AG04450 (cell line): ENCODE data around the gene TBCCD1. TPM values are rescaled to one million over a fixed set of nuclear protein-coding genes. Genes with fewer than 3 reads are reported as not detected.
A peak's percentile ranks its signal among the peaks of the same experiment; 100 is the strongest.

Source experiments
- CTCF ChIA-PET: fragments of 300-600, 350-600 bp; formaldehyde crosslinking; extraction: SDS; loops from one replicate; lab custom pipeline; 2022; ENCODE audit warnings: antibody characterized with exemption, inconsistent platforms; lab: Charles Lee
- POLR2A ChIA-PET: fragments of 350-600 bp; formaldehyde crosslinking; extraction: SDS; loops from one replicate; lab custom pipeline; 2021; ENCODE audit warnings: antibody characterized with exemption, inconsistent platforms; lab: Yijun Ruan, JAX
- DNase-seq: peaks from one replicate; pipeline ENCODE4 v3.0.0-alpha.2; 2011; ENCODE audit warnings: low read depth, low spot score
- H3K27ac ChIP-seq: one replicate; pipeline ENCODE4 v1.5.1; 2012; ENCODE audit warnings: low read depth, low read length, control low read depth
- H3K27me3 ChIP-seq: one replicate; pipeline ENCODE4 v1.6.0; 2012; ENCODE audit warnings: low read length; ENCODE audit not compliant: control insufficient read depth, insufficient read depth
- H3K4me3 ChIP-seq: 2 replicates; pipeline ENCODE4 v1.5.1; 2011; ENCODE audit warnings: mild to moderate bottlenecking, low read depth, low read length, control low read depth
- H3K9me3 ChIP-seq: 2 replicates; pipeline ENCODE4 v1.5.1; 2012; ENCODE audit warnings: low read length; ENCODE audit not compliant: control insufficient read depth, insufficient read depth
- CTCF ChIP-seq: IDR thresholded peaks from 2 replicates; pipeline ENCODE4 v1.5.1; 2011; ENCODE audit warnings: low read depth, low read length, control low read depth, inconsistent platforms
- polyA minus RNA-seq: library from RNA; depleted of rRNA, polyadenylated mRNA; stranded (reverse); fragments of >200 nt; gene quantifications from 2 replicates; pipeline ENCODE4 v1.2.3, GENCODE V29; 2011; rRNA and poly(A)+ RNA removed
- polyA plus RNA-seq: library from polyadenylated mRNA; depleted of rRNA; stranded (reverse); fragments of >200 nt; gene quantifications from 2 replicates; pipeline ENCODE4 v1.2.3, GENCODE V29; 2011; rRNA removed

TBCCD1 gene
- polyA plus RNA-seq (10.5 and 13.1 TPM in 2 replicates), polyA minus RNA-seq (10.7 and 14.7 TPM in 2 replicates)

- Histone ChIP-seq H3K27ac (peak within 1 kb of the TSS; percentile 52), H3K27me3 (no peaks in the 10 kb centered on the region), H3K9me3 (no peaks in the 10 kb centered on the region; the same call in 1 of the 2 replicates), H3K4me3 (peak within 1 kb of the TSS; percentile 94)
- DNase-seq, result peak; percentile 61
- ChIA-PET POLR2A (interaction anchor here (1.4 kb wide), 1 partner anchor 216 kb away, joined by 3 read pairs; the partner anchor contains the start of gene EIF4A2), CTCF (interaction anchor here (0.8 to 10.3 kb wide), 5 partner anchors 27 to 624 kb away, joined by 3 to 78 read pairs (median 4); no protein-coding TSS in a partner anchor)
- TF ChIP-seq CTCF, result no peak
Measured at GRCh38 chr3:186567072-186567921, at the start of gene TBCCD1. Gene TBCCD1 (minus strand): TSS chr3:186567339. CDS start chr3:186564329, 3,010 bp downstream.

- ChIA-PET POLR2A (interaction anchor here (1.9 kb wide), 1 partner anchor 167 kb away, joined by 36 read pairs; the partner anchor contains the start of gene EIF4A2), CTCF (interaction anchor here (0.6 to 5.9 kb wide), 35 partner anchors 8 to 1103 kb away, joined by 3 to 186 read pairs (median 6); partner anchors contain the start of genes DNAJB11, RFC4, RPL39L and TBCCD1)
- peaks cover 14% of the 10 kb centered on the region for H3K27me3 ChIP-seq
- no peak for DNase-seq
- H3K4me3 ChIP-seq, result no peak overlapping the region
- no peak overlapping the region for H3K27ac ChIP-seq
- no peak for TF ChIP-seq CTCF
- H3K9me3 ChIP-seq, result no peaks in the 10 kb centered on the region
Measured at GRCh38 chr3:186616299-186616617, 49.1 kb upstream of the TBCCD1 start.

GRCh38 chr3:186614597-186615483, 47.7 kb upstream of the TBCCD1 start:
- Histone ChIP-seq H3K27me3 (peaks cover 14% of the 10 kb centered on the region), H3K9me3 (no peaks in the 10 kb centered on the region)
- TF ChIP-seq CTCF, result peak; percentile 99

GRCh38 chr3:186614266-186614596, 47.1 kb upstream of the TBCCD1 start:
- H3K9me3 ChIP-seq, result no peaks in the 10 kb centered on the region
- ChIA-PET POLR2A (interaction anchor here (1.0 to 1.9 kb wide), 2 partner anchors 27 to 169 kb away, joined by 3 to 13 read pairs; partner anchors contain the start of gene EIF4A2), CTCF (interaction anchor here (0.6 to 5.9 kb wide), 41 partner anchors 10 to 1101 kb away, joined by 3 to 186 read pairs (median 4); partner anchors contain the start of genes DNAJB11, EIF4A2, RFC4 and TBCCD1)
- no peak for DNase-seq
- TF ChIP-seq CTCF, result no peak
- H3K4me3 ChIP-seq, result no peak overlapping the region
- peaks cover 15% of the 10 kb centered on the region for H3K27me3 ChIP-seq
- no peak overlapping the region for H3K27ac ChIP-seq

More at GRCh38 chr3:186614597-186615483, 47.7 kb upstream of the TBCCD1 start:
- Histone ChIP-seq H3K27ac (no peak overlapping the region), H3K4me3 (no peak overlapping the region)
- POLR2A ChIA-PET, result interaction anchor here (1.0 to 1.9 kb wide), 2 partner anchors 26 to 169 kb away, joined by 3 to 13 read pairs; partner anchors contain the start of gene EIF4A2
- DNase-seq, result peak; percentile 46
- CTCF ChIA-PET, result interaction anchor here (0.6 to 5.9 kb wide), 49 partner anchors 10 to 1100 kb away, joined by 3 to 186 read pairs (median 4); partner anchors contain the start of genes DNAJB11, EIF4A2, RFC4 and TBCCD1
